Measurements from ENCODE around the gene ZFP36. TPM values are rescaled to one million over a fixed set of nuclear protein-coding genes. Genes with fewer than 3 reads are reported as not detected.

ZFP36 gene
- total and polyA plus RNA-seq, 4 donors: 41.2 to 655 (median 172) TPM

GRCh38 chr19:39426170-39426569 is 19.5 kb downstream of the ZFP36 start:
- Histone ChIP-seq H3K9me3 (ENCODE audit: control insufficient read depth in 4 of 4, insufficient read depth in 3 of 4, low read length in 3 of 4) (no peaks in the 10 kb centered on the region), H3K27me3 (ENCODE audit: control insufficient read depth in 3 of 3, insufficient read depth in 3 of 3, low read length in 2 of 3) (no peaks in the 10 kb centered on the region), H3K4me1 (ENCODE audit: control insufficient read depth in 5 of 5, insufficient read depth in 5 of 5, low read length in 5 of 5) (peaks cover 0 to 13% (median 7%) of the 10 kb centered on the region in 5 donors), H3K36me3 (ENCODE audit: control insufficient read depth in 4 of 4, insufficient read depth in 4 of 4, low read length in 4 of 4) (peaks cover 0 to 21% (median 12%) of the 10 kb centered on the region in 4 donors), H3K4me3 (no peak overlapping the region), H3K9ac (ENCODE audit: insufficient read depth in 1 of 2, low read length in 2 of 2) (no peak overlapping the region), H3K27ac (ENCODE audit: low read depth in 1 of 2, low read length in 1 of 2) (no peak overlapping the region)
- 67 to 78% methylated on average over 5 of the region's 5 CpGs for WGBS, 2 donors
- no peak for TF ChIP-seq CTCF (IDR thresholded peaks at IDR 0.05; ENCODE audit: control extremely low read depth, extremely low read depth)
- DNase-seq: no peak
- no peak for ATAC-seq (ENCODE audit: insufficient read depth, low FRiP score)

GRCh38 chr19:39427707-39428106 is 21.1 kb downstream of the ZFP36 start:
- no peak for TF ChIP-seq CTCF (IDR thresholded peaks at IDR 0.05; ENCODE audit: control extremely low read depth, extremely low read depth)
- Histone ChIP-seq H3K27ac (ENCODE audit: low read depth in 1 of 2, low read length in 1 of 2) (no peak overlapping the region), H3K4me3 (no peak overlapping the region)

GRCh38 chr19:39428283-39429112 is 21.9 kb downstream of the ZFP36 start:
- H3K9me3 ChIP-seq (ENCODE audit: control insufficient read depth in 4 of 4, insufficient read depth in 3 of 4, low read length in 3 of 4): no peaks in the 10 kb centered on the region
- H3K27me3 ChIP-seq (ENCODE audit: control insufficient read depth in 3 of 3, insufficient read depth in 3 of 3, low read length in 2 of 3): no peaks in the 10 kb centered on the region
- H3K9ac ChIP-seq (ENCODE audit: insufficient read depth in 1 of 2, low read length in 2 of 2): peak overlapping the region in 1 of 2 donors; percentile 70
- DNase-seq (peak; percentile 90 to 95 (median 94)), ATAC-seq (ENCODE audit: insufficient read depth, low FRiP score) (peak; percentile 16)
- no peak overlapping the region for H3K4me3 ChIP-seq
- H3K4me1 ChIP-seq (ENCODE audit: control insufficient read depth in 5 of 5, insufficient read depth in 5 of 5, low read length in 5 of 5): peaks cover 0 to 13% (median 7%) of the 10 kb centered on the region in 5 donors
- TF ChIP-seq CTCF (IDR thresholded peaks at IDR 0.05; ENCODE audit: control extremely low read depth, extremely low read depth): no peak
- WGBS, 2 donors: 34 to 36% methylated on average over 22 to 23 of the region's 23 CpGs
- peak overlapping the region; percentile 50 to 88 for H3K27ac ChIP-seq (ENCODE audit: low read depth in 1 of 2, low read length in 1 of 2)
- peaks cover 14 to 23% (median 15%) of the 10 kb centered on the region in 4 donors for H3K36me3 ChIP-seq (ENCODE audit: control insufficient read depth in 4 of 4, insufficient read depth in 4 of 4, low read length in 4 of 4)

More at GRCh38 chr19:39427707-39428106, 21.1 kb downstream of the ZFP36 start:
- Histone ChIP-seq H3K9ac (ENCODE audit: insufficient read depth in 1 of 2, low read length in 2 of 2) (no peak overlapping the region), H3K4me1 (ENCODE audit: control insufficient read depth in 5 of 5, insufficient read depth in 5 of 5, low read length in 5 of 5) (peaks cover 0 to 13% (median 7%) of the 10 kb centered on the region in 5 donors), H3K36me3 (ENCODE audit: control insufficient read depth in 4 of 4, insufficient read depth in 4 of 4, low read length in 4 of 4) (peaks cover 6 to 21% (median 12%) of the 10 kb centered on the region in 4 donors), H3K9me3 (ENCODE audit: control insufficient read depth in 4 of 4, insufficient read depth in 3 of 4, low read length in 3 of 4) (no peaks in the 10 kb centered on the region), H3K27me3 (ENCODE audit: control insufficient read depth in 3 of 3, insufficient read depth in 3 of 3, low read length in 2 of 3) (no peaks in the 10 kb centered on the region)
- no peak for ATAC-seq (ENCODE audit: insufficient read depth, low FRiP score)
- 90 to 92% methylated on average over 11 of the region's 11 CpGs for WGBS, 2 donors
- DNase-seq: no peak
